Left forelimb (tissue), 1 donor: ENCODE results near the gene LY9.
"Not testable (repeated sequence)": the region's sequence is repeated elsewhere in the genome, so short reads cannot be mapped to it uniquely, and the experiment has no call there.

Source experiments
- DNase-seq: peaks from one replicate; pipeline ENCODE4 v3.0.0-alpha.2; 2018; ENCODE audit warnings: low spot score

The LY9 gene

DNA sequence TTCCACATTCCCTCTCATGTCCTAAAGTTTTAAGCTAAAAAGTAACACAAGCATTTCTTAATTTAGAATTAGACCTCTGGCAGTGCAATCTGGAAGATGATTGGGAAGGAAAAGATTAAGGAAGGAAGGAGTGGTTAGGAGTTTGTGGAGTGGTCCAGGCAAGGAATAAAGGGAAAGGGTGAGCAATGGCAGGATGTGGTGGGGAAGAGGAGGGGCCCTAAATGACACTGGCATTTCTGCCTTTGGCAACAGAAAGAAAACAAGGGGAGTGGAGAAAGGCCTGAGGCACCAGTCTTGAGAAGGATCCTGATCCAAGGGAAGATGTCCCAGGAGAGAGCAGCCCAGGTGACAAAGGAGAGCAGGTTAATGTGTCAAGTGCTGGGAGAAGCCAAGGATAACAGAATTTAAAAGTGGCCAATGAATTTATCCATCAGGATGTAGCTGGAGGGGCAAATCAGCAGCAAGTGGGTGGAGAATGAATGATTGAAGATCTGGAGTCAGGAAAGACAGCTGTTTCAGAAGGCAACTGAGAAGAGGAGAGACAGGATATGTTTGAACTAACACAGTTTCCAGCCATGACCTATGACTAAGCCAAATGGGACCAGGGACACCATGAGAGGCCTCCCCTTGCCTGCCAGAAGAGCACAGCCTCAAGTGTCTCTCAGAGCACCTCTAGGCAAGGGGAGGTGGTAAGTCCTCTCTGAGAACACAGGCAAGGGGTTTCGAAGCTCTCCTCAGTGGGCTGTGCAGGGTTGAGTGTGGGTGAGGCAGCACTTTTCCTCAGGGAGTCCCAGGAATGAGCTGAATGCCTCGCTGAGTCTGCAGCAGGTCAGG, 20.9 kb upstream of the LY9 start:
- DNase-seq = no peak

DNA sequence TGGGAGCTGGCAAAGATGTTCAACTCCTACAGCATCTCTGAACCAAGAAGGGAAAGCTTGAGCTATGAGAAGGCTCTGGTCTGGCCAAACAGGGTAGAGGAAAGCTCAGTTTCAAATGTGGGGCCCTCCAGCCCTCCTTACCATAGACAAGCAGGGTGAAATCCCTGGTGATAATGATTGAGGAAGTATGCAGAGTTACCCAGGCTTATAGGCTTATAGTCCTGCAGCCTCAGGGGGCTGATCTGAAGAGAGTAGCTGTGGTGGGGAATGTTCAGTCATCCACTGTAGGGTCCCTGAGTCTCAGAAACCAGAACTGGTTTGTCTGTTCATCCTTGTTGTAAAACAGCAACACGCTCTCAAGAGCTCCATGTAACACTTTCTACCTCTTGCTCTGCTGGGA, 19.8 kb upstream of the LY9 start:
- no peak for DNase-seq

DNA sequence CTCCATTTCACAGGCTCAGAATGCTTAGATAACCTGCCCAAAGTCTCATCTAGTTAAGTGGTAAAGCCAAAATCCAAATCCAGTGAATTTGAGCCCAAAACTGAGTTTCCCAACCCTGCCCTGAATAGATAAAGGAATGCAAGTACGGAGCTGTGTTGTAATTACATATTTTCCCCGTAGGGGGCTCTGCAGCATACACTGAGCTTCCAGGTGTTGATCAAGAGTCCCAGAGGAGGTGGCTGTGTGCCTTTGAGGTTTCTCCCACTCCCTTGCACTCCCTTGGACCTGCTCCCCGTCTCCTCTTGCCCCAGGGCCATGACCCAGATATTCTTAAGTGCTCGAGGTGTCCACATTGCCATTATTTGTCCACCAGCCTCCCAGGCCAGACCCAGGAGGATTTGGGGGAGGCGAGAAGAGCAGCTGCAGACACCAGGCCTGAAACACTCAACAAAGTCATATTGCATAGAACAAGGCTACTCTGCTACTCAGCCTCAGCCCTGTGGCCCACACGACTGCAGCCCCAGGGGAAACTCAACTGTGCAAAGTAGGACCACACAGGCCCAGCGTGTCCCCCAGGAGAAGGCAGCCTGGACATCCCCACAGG, 18.4 kb upstream of the LY9 start:
- DNase-seq = no peak

DNA sequence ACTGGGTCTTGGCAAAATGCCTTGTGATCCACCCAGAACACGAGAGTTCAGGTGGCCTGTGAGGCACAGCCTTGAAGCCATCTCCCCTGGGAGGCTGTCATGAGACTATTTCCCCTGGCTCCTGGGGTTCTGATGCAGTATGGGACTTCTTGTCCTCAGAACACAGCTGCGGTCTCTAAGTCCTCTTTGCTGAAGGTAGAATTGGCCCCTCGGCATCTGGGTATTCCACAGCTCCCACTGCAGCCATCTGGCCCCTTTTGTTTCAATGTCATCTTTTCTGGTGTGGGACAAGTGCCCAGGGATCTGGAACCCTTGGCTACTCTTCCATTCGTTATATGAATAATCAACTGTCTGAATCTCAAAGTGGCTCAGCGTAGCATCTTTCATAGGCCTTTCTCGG, 17.0 kb upstream of the LY9 start:
- no peak for DNase-seq

DNA sequence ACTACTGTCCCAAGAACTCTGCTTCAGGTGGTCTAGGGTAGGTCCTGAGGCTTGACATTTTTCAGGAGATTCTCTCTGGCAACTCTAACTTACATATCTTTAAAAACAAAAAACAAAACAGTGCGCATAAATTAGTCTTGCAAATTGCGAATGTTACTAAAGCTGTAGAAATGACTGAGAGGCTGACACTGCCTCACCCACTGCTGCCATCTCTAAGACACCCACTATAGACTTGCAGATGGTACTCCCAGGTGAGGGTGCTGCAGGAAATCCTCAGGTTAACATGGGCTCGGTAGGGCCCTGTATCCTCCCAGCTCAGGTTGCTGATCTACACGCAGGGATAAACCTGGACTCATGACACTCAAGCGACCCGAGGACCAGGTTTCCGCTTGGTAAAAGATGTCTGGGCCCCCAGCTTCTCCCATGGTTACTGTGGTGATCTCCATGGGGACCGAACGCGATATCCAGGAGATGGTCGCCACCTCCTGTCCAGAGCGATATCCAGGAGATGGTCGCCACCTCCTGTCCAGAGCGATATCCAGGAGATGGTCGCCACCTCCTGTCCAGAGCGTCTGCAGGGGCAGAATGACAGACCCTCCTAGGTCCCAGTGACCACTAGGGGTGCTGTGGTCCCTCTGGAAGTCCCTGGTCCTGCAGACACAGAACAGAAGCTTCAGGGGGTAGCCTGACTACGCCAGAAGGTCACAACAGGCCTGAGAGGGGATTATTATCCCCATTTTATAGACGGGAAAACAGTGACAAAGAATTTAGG, 16.2 kb upstream of the LY9 start:
- no peak for DNase-seq

DNA sequence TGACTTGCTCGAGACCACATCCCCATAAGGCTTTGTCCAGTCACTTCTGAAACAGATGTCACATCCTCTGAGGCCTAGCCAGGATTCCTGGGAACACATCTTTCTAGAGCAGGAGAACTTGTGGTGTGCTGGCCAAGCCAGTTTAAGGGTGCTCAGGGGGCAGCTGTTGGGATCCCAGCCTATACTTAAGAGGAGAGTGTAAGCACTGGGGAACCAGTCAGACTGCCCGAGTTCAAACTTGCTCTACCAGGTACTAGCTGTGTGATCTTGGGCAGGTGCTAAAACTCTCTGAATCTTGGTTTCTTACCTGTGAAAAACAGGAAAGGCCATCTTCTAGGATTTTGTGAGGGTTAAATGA, 15.6 kb upstream of the LY9 start:
- DNase-seq = no peak

DNA sequence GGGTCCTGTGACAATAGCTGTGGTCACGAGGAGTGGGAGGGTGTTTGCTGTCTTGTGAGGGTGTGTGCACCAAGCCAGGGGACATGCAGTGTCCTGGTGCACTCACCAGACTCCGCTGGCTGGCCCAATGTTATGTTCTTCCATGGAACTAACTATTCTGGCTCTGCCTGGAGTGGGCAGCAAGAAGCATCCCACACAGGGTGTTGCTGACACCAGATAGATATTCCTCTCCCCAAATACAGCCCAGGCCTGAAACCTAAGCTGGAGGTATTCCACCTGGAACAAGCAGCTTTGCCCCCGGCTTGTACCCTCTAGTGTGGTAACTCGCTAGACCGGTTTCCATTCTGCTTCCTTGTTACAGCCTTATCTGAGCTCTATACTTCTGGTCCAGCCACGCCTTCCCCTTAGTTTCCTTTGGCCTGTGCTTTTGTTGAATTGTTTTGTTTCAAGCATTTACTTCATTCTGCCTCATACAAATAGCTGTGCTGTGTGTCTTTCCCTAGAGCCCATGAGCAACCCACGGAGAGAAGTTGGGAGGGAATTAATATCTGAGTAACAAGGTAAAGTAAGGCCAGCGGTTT, 14.7 kb upstream of the LY9 start:
- no peak for DNase-seq

DNA sequence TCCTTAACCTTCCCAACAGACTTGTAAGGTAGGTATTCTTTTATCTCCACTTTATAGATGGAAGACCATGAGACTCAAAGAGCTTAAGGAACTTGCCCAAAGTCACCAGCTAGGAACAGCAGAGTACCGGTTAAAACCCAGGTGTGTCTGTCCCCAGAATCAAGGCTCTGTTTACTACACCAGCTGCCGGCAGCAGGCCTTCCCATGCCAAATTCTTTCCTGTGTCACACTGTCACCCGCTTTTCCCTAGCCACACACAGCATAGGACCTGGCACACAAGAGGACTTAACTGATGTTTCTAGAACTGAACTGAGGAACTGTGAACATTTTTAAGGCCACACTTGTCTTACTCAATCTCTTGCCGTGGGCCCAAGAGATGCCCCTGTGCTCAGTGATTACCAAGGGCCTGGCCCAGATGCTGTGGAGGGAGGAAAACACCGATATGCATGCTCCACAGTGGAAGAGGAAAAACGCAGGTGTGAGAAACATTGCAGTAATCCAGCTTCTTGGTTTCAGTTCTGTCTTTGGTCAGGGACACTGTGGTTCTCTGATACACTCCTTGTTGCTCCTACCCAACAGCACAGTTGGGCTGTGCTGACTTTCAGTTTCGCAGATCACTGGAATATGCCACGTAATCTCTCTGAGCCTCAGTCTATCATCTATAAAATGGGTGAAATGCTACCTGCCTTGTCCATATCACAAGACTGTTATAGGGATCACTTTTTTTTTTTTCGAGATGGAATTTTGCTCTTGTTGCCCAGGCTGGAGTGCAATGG, 13.9 kb upstream of the LY9 start:
- no peak for DNase-seq

DNA sequence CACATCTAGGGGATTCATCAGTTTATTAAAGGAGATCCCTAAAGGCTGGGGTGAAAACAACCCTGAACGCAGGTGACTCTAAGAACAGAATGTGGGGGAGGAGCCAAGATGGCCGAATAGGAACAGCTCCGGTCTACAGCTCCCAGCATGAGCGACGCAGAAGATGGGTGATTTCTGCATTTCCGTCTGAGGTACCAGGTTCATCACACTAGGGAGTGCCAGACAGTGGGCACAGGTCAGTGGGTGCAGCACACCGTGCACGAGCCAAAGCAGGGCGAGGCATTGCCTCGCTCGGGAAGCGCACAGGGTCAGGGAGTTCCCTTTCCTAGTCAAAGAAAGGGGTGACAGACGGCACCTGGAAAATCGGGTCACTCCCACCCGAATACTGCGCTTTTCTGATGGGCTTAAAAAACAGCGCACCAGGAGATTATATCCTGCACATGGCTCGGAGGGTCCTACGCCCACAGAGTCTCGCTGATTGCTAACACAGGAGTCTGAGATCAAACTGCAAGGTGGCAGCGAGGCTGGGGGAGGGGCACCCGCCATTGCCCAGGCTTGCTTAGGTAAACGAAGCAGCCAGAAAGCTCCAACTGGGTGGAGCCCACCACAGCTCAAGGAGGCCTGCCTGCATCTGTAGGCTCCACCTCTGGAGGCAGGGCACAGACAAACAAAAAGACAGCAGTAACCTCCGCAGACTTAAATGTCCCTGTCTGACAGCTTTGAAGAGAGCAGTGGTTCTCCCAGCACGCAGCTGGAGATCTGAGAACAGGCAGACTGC, 12.8 kb upstream of the LY9 start:
- not testable (repeated sequence) for DNase-seq

DNA sequence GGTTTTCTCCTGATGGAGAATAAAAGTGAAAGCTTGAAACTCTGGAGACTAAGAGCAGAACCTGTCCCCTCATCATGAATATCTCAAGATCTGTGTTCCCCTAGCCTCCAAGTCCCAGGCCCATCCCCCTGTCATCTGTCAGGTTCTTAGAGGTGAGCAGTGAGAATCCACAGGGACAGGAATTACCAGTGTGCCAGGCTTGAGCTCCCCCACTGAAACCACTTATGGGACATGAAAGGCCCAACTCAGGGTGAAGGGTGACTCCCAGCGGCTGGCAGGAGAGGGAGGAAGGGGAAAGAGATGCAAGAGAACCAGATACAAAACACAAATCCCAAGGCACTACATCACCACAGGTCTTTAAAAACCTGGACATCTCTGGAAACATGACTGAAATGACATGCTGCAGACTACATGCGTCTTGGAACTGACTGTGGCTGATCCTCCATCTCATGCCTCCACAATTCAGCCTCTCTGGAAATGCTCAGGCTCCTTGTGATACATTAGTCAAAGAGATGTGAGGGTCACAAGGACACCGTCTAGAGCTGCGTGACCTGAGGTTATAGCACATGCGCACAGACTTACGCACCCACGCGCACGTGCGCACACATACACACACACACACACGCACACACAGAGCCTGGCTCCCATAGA, 6.8 kb upstream of the LY9 start:
- no peak for DNase-seq

DNA sequence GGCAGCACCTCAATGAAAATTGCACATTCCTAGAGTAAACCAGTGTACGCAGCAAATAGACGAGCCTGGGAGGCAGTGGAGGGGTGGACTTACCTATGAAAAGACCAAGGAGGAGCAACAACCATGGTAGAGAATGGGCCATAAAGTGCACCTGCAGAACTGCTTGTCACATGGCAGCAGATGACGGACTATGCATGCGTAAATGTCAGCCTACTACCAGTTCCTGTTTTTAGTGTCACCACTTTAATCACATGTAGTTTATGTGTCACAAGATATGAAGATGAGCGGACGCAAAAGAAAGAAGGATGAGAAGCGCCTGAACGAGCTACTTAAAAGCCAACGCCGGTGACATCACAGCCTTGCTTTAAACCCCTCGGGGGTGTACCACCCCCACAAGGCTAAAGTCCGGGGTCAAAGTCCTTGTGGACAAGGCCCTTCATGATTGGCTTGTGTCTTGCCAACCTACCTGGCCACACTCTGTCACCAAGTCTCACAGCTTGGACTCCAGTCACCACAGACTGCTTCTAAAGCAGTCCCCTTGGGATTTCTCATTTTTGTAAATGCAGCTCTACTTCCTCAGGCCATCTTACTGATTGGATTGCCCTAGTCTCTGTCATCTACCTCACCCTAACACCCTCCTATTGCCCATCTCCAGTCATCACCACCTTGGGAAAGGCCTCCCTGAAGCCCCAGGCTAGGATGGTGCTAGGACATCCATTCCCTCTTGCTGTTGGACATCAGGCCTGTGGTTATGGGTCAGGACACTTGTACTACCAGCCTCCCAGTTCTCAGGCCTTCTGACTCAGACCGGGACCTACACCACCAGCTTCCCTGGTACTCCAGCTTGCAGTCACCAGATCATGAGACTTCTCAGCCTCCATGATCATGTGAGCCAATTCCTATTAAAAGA, 6.0 kb upstream of the LY9 start:
- DNase-seq = no peak

DNA sequence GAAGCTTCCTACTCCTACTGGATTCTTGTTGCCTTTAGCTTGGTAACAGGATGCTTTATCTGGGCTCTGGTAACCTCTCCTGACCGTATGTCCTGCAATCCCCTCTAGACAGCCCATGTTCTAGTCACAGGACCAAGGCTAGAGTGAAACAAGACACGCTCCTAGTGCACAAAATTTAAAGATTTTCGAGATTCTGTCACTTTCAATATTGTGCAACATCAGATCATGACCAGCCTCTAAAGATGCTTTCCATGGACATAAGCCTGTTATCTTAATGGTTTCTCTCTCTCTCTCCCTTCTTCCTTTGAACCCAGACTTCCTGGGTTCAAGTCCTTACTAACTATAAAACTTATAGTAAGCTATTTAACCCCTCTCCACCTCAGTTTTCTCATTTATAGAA, 1.6 kb upstream of the LY9 start:
- DNase-seq = no peak

DNA sequence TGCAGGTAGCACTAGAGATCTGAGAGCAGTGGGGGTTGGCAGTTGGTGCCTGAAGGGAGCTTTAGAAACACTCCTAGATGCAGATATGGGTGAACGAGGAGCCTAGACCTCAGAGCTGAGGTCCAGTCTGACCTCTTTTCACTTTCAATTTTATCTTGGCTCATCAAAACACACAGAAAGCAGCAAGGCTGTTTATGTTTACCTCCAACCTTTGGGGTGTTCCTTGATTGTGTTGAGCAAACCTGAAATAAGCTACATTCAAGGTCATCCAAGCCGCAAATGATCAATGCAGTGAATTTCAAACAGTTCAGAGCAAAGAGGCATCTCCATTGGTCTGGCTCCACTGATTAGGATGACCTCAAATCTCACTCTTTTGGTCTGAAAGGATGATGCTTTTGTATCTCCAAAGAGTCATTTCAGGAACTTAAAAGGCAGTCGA, 1.3 kb downstream of the LY9 start:
- DNase-seq = no peak

DNA sequence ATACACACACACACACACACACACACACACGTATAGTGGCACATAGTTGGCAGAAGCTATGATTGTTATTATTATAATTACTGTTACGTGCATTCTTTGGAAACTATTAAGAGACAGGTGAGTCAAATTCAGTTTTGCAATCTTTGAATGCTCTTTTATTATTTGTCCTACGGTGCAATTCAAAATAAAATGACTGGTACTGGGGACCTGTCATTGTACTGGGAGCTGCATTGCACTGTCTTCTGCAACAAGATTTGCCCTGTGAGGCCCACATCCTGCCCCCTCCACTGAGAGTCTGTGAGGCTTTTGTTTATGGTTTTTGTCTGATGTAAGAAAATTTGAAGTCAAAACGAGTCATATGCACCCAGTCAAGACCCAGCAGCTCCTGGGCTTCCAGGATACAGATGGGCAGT, 1.9 kb downstream of the LY9 start:
- no peak for DNase-seq

DNA sequence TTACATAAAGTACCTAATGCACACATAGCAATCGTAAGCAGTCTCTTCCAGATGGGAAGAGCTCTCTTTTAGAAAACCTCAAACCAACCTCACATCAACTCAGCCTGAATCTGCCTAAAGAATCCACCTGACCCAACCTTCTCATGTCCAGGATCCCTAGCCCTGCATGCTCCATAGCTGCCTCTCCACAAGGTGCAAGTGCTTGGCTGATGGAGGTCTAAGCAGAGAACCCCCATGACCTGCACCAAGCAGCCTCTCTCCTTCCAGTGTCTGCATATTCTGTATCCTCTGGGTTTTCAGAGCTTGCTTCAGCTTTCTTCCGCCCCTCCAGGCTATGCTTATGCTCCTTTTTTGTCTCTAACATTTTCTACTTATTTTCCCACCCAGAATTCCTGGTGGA, 2.5 kb downstream of the LY9 start:
- no peak for DNase-seq

DNA sequence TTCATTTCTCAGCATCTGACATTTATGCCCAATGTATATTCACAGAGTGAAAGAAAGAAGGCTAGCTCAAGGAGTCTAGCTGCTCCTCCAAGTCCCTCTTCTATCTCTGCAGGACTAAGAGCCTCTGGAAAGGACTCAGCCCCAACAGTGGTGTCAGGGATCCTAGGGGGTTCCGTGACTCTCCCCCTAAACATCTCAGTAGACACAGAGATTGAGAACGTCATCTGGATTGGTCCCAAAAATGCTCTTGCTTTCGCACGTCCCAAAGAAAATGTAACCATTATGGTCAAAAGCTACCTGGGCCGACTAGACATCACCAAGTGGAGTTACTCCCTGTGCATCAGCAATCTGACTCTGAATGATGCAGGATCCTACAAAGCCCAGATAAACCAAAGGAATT, 3.7 kb downstream of the LY9 start:
- no peak for DNase-seq

DNA sequence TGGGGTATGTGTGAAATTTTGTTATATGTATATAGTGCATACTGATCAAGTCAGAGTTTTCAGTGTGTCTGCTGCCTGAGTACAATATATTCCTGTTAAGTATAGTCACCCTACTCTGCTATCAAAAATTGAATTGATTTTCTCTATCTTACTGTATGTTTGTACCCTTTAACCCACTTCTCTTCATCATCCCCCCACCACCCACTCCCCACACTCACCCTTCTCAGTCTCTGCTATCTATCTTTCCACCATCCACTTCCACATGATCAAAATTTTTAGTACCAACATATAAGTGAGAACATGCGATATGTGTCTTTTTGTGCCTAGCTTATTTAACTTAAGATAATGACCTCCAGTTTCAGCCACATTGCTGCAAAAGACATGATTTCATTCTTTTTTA, 4.2 kb downstream of the LY9 start:
- no peak for DNase-seq

DNA sequence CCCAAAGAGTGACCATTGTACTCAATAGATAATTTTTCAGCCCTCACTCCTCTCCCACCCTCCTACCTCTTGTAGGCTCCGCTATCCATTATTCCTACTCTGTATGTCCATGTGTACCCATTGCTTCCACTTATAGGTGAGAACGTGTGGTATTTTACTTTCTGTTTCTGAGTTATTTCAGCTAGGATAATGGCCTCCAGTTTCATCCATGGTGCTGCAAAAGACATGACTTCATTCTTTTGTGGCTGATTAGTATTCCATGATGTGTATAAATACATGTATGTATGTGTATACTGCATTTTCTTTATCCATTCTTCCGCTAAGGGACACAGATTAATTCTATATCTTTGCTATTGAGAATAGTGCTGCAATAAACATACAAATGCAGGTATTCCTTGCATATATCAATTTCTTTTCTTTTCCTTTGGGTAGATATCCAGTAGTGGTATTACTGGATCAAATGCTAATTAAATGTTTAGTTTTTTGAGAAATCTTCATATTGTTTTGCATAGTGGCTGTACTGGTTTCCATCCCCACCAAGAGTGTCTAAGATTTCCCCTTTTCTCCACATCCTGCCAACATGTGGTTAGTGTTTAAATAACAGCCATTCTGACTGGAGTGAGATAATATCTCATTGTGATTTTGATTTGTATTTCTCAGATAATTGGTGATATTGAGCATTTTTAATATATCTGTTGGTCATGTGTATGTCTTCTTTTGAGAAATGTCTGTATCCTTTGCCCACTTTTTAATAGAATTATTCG, 4.9 kb downstream of the LY9 start:
- DNase-seq = no peak
